Stimulated activated CD8-positive, alpha-beta memory T cell treated with anti-CD3 and anti-CD28 coated beads, Interleukin-15, amount 100 ng/mL, for 4 hours (primary cell): Measurements from ENCODE around the gene USP34.
"Not testable (repeated sequence)": the region's sequence is repeated elsewhere in the genome, so short reads cannot be mapped to it uniquely, and the experiment has no call there.

Source experiments
- DNase-seq, 2 donors: peaks; one replicate each; pipeline ENCODE4 v3.0.0-alpha.2; 2020; ENCODE audit warnings: low read depth in 2 of 2

Gene USP34

DNA sequence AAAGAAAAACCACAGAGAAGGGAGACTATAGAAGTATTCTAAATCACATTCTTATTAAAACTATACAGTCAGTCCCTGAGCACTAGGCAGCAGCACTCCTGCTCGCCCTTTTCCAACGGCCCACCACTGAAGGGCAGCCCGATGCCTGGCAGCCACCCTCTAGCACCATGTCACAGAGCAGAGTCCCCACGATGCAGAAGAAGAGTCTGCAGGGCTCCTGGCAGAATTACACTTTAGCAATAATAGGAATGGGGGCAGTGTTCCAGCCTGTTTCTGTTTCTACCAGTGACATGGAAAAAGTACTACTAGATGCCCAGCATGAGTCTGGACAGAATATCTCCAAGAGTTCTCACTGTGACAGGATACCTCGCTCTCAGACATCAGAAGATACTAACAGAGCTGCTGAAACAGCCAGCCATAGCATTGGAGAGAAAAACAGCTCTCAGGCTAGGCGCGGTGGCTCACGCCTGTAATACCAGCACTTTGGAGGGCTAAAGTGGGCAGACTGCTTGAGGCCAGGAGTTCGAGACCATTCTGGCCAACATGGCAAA is 221.3 kb downstream of the USP34 start:
- no peak for DNase-seq

DNA sequence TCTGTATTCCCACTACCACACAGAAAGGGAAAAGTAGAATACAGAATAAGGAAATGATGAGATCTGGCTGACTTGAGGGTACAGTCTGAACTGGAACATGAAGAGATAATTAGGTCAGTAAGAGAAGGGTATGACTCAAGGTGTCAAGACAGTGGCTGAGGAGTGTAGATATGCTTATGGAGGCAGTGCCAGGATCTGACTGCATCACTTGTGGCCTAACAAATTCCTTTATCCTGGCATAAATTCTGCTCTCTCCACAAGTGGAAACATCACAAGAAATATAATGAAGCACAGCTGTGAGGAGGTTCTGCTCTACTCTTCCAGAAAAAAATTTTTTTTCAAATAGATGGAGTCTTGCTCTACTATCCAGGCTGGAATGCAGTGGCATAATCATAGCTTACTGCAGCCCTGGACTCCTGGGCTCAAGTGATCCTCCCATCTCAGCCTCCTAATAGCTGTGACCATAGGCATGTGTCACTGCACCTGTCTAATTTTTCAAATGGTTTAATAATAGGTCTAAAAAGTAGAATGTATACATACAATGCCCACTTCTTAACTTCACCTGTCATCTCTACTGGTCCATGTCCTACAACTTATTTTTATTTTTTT is 223.6 kb downstream of the USP34 start:
- DNase-seq, result no peak

DNA sequence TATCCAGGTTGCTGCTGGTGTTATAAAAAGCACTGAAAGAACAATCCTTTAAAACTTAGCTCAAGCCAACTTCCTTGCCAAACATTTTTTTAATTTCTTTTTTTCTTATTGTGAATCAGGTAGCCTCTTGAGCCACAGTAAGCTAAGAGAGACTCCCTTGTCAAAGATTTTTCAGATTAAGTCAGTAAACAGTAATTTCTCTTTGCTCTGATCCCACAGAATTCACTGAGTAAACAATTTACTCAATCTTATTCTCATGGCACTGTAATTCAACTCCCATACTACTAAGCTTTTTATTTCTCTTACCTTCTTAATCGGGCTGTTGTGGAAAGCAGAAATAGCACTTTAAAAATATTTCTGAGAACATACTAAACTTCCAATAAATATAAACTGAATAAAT is 226.2 kb downstream of the USP34 start:
- no peak for DNase-seq

DNA sequence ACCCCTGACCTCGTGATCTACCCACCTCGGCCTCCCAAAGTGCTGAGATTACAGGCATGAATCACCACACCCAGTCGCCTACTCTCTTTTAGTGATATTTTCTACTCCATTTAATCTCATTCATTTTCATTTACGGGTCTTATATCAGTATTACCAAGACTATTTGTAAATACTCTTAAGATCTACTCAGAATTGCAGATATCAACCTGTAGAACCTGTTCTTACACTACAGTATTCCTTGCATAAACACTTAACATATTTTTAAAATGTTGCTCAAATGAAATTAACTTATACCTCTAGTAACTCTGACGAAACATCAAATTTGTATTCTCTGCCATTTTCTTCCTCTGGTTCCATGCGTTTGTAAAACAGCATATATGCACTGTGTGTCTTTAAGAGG is 229.6 kb downstream of the USP34 start:
- no peak for DNase-seq

DNA sequence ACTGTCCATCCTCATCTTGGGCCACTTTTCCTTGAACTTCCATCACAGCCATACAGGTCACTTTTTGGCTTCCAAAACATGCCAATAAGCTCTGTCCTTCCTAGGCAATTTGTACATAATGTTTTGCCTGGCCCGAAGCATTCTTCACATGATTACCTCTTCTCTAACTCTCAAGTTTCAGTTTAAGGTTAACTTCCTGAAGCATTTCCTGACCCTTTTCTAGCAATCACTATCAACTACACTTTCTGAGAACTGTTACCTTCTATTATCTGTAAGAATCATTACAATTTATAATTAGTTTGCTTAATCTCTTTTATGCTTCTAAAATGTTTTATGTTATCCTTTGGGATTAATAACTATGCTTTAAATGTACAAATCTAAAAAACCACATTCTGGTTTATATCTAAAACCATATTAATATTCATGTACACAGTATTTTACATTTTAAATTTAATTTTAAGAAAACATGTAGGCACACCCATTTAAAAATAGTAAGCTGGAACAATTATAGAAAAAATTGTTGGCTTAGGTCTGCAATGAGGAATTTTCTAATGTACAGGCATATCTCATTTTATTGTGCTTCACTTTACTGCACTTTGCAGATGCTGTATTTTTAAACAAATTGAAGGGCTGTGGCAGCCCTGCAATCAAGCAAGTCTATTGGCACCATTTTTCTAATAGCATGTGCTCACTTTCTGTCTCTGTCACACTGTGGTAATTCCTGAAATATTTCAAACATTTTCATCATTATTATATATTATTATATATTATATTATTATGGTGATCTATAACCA is 232.5 kb downstream of the USP34 start:
- no peak for DNase-seq

DNA sequence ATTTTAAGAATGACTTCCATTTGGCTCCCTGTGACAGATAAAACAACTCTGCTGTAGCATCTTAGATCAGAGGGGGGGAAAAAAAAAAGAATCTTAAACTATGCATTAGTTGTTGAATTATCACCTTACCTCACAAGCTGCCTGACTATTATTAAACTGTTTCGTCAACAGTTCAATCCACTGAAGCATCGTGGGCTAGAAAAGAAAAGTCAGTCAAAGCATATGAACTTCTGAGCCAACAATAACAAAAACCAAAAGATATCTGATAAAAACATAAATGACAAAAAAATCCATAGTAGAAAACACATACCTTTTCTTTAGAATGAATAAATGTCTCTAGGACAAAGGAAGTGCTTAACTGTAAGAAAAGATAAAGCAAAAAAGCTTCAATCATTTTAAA is 235.2 kb downstream of the USP34 start:
- no peak for DNase-seq

DNA sequence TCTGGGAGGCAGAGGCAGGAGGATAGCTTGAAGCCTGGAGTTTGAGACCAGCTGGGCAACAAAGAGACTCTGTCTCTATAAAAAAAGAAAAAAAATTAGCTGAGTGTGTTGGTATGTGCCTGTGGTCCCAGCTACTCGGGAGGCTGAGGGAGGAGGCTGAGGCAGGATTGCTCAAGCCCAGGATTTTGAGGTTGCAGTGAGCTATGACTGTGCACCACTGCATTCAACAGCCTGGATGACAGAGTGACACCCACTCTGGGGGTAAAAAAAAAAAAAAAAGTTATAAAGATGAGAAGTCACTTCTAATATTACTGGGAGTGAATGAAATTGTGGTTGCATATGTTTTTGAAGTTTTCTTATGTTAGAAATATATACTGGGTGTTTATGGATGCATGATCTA is 237.3 kb downstream of the USP34 start:
- no peak for DNase-seq

DNA sequence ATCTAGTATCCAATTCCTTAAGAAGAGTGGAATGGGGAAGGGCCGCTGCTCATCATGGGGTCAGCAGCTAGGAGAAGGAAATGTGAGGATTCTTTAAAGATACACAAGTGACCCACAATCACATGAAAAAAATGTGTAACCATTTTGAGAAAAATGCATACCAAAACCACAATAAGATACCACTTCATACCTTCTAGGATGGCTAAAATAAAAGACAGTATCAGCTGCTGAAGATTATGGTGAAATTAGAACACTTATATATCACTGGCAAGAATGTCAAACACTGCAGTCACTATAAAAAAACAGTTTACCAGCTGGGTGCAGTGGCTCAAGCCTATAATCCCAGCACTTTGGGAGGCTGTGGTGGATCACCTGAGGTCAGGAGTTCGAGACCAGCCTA is 241.0 kb downstream of the USP34 start:
- DNase-seq, result no peak

DNA sequence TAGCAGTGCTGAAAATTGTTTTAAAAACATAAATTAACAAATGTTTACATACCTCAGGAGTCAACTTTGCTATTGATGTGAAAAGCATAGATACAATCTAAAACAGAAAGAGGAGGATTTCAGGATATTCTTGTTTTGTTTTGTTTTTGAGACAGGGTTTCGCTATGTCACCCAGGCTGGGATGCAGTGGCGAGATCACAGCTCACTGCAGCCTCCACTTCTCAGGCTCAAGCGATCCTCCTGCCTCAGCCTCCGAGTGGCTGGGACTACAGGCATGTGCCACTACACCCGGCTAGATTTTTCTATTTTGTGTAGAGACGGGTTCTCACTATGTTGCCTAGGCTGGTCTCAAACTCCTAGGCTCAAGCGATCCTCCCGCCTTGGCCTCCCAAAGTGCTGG is 248.3 kb downstream of the USP34 start:
- no peak for DNase-seq

DNA sequence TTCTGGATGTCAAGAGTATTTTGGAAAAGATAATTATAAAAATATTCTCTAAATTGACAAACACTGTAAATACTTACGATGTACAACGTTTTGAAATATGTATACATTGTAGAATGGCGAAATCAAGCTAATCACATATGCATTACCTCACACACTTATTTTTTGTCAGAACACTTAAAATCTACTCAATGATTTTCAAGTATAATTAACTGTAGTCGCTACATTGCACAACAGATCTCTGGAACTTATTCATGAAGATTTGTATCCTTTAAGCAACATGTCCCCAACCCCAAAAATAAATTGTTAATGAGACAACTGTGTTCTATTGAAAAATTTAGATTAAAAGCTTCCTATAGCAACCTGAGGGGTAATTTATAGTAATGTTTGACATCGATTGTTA is 249.1 kb downstream of the USP34 start:
- no peak for DNase-seq

DNA sequence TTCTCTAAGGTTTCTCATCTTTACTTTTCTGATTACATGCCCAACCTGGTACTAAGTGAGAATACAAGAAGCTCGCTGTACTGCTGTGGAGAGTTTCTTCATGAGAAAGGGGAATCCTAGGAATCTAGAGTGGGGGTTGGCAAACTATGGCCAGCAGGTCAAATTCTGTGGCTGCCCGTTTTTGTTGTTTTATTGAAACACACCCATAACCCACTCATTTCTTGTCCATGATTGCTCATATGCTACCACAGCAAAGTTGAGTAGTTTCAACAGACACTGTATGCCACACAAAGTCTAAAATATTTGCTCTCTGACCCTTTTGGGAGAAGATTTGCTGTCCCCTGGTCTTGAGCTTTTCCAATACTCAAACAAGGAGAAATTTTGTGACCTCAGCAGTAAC is 250.1 kb downstream of the USP34 start:
- DNase-seq, result no peak

DNA sequence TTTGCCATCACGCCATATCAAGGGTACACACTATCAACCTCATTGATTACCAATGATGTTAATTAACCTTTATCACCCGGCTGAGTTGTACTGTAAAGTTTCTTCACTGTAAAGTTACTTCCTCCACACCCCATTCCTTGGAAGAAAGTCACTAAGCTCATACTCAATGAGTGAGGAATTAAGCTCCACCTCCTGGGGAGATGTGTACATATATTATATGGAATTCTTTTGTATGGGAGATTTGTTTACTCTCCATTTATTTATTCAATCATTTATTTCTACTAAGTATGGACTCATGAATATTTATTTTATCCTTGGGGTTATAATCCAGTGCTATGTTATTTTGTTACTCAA is 252.1 kb downstream of the USP34 start:
- DNase-seq, result no peak

DNA sequence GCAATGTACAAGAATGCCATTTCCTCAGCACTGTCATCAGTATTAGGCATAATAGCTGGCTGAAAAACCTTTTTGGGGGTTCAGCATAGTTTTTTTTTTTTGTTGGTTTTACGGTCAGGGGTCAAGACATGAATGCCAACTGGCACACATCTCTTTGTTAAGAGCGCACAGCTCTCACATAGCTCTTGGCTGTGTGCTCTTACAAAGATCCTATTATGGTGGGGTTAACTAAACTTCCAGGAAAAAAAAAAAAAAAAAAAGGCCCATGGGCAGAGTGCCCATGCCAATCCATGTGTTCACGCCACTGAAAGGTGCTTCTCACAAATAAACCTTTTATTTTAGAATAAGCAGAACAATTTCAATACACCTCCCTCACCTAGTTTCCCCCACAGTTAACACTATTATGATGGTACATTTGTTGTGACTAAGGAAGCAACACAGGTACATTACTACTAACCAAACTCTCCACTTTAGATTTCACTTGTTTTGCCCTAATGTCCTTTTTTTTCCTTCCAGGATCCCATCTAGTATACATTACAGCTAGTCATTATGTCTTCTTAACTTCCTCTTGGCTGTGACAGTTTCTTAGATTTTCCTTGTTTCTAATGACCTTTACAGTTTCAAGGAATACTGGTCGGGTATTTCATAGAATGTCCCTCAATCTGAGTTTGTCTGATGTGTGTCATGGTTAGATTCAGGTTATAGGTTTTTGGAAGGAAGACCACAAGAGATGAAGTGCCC is 252.6 kb downstream of the USP34 start:
- no peak for DNase-seq

DNA sequence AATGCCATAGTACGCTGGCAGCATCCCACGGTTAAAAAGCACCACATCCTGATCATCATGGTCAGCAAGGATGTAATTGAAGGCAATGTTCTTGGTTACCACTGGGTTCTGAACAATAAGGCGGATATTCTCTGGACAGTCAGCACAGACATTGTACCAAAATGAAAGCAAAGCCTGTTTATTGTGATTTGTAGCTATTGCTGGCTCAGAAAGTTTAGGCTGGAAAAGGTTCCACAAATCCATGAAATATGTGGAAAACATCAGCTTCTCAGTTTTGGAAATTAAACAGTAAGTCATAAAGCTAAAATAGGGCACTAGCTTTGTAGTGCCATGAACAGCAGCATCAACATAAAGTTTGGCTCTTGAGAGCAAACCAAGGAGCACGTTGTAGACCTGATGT is 256.7 kb downstream of the USP34 start:
- DNase-seq, result no peak

DNA sequence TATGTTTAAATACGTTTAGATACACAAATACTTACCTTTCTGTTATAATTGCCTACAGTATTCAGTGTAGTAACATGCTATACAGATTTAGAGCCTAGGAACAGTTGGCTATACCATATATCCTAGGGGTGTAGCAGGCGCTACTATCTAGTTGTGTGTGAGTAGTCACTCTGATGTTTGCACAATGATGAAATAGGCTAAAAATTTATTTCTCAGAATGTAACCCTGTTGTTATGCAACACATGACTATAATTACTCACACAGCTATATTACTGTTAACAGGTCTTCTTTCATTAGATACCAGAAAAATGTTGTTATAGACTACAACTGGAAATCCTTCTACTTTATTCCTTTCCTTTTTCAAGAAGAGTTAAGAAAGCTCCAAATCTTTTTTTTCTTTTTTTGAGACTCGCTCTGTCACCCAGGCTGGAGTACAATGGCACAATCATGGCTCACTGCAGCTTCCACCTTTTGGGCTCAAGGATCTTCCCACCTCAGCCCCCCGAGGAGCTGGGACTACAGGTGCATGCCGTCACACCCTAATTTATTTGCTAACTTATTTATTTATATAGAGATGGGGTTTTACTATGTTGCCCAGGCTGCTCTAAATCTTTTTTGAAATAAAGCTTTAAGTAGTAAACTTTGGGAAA is 260.4 kb downstream of the USP34 start:
- no peak for DNase-seq

DNA sequence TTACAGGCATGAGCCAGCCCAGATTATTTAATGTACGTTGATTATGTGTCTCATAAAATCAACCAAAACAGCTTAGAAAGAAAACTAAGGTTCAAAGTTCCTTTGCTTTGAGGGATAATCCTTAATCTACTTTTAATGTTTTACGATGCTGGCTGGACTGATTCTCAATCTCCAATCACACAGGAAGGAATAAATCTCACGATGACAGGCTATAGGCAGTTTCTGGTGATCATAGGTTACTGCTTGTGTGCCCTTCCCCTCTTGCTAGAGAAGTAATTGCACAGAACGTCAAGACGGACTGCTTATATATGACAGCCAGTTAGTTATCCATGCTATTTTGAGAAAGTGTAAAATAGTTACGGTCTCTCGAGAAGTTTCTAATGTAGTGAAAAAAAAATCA is 265.8 kb downstream of the USP34 start:
- DNase-seq, result no peak

DNA sequence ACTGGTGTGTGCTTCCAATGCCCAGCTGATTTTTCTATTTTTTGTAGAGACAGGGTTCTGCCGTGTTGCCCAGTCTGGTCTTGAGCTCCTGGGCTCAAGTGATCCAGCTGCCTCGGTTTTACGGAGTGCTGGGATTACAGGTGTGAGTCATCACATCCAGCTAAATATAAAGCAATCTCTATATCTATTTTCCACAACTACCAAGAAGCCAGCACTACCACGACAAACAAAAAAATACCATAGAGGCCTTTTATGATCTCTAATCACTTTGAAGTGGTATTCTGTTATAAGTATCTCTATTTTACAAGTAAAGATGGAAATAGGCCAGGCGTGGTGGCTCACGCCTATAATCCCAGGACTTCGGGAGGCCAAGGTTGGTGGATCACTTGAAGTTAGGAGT is 274.2 kb downstream of the USP34 start:
- no peak for DNase-seq

DNA sequence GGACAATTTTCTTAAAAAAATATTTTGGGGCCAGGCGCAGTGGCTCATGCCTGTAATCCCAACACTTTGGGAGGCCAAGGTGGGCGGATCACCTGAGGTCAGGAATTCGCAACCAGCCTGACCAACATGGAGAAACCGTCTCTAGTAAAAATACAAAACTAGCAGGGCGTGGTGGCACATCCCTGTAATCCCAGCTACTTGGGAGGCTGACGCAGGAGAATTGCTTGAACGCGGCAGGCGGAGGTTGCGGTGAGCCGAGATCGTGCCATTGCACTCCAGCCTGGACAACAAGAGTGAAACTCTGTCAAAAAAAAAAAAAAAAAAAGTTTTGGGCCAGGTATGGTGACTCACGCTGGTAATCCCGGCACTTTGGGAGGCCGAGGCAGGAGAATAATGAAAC is 276.2 kb downstream of the USP34 start:
- DNase-seq, result not testable (repeated sequence)

DNA sequence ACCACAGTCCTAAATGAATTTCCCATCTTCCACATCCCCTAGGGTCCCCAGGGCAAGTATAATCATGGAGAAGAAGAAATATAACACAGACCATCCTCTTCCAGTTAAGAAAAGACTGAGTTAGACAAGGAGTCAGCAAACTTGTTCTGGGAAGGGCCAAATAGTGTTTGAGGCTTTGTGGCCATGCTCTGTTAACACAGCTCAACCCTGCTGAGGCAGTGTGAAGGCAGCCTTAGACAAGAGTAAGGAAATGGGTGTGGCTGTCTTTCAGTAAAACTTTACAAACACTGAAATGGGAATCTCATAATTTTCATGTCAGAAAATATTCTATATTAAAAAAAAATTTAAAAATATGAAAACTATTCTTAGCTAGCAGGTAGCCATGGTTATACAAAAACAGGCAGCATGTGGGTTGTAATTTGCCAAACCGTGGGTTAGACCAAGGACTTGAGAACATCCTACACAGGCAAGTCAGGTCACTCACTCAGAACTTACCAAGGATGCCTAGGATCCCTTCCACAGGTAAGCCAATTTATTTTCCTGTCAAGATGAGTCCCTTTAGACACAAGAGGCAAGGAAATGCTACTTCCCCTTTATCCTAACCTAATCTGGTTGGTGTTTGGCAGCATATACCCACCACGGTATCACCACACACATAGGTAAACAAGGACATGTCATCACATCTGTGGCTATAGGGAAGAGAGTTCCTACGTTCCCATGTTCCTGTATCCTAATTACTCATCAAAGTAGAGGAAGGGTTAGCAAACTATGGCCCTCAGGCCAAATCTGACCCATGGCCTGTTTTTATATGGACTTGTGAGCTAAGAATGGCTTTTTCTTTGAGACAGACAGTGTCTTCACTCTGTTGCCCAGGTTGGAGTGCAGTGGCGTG is 277.0 kb downstream of the USP34 start:
- DNase-seq, result no peak

DNA sequence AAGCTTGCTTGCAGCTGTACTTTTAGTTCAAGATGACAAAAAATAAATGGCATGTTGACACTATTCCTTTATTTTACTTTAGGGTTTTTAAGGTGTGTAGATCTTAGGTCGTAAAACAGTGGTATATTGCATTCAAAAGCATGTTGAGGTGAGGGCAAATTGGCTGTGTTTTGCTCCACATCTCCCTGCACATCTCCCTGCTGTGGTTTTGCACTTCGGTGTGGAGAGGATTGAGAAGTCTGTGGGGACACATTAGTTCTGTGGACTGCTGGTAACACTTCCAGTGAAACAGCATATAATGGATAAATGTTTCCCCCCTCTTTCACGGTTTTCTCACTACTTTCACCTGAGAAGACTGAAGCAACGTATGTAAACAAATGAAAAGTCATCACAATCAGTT is 283.8 kb downstream of the USP34 start:
- DNase-seq, result no peak

DNA sequence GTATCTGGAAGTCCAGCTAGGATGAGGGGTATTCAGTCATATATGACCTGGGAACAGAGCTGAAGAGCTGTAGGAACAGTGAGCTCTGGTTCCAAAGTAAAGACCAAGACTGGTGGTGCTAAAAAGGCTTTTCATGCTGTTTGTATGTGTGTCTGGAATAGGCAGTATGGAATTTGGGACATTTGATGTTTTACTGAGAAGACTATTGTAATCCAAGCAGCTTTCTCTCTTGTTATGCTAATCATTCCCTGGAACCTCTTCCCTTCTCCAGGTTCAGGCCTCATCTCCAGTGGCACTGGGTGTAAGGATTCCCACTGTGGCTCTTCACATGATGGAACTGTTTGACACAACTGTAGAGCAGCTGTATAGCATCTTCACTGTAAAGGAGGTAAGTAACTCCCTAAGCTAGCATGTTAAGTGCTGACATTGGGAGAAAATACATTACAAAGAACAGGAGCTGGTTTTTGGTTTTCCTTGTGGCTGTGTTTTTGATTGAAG is 285.6 kb downstream of the USP34 start:
- no peak for DNase-seq
